GM19193 (cell line): Measurements from ENCODE around the gene TBL2.

Source experiments
- POLR2A ChIP-seq: IDR thresholded peaks from 4 replicates; pipeline ENCODE4 v1.6.1; 2011; ENCODE audit not compliant: insufficient read depth, insufficient read length; ENCODE audit errors: extremely low read depth

Gene TBL2

DNA sequence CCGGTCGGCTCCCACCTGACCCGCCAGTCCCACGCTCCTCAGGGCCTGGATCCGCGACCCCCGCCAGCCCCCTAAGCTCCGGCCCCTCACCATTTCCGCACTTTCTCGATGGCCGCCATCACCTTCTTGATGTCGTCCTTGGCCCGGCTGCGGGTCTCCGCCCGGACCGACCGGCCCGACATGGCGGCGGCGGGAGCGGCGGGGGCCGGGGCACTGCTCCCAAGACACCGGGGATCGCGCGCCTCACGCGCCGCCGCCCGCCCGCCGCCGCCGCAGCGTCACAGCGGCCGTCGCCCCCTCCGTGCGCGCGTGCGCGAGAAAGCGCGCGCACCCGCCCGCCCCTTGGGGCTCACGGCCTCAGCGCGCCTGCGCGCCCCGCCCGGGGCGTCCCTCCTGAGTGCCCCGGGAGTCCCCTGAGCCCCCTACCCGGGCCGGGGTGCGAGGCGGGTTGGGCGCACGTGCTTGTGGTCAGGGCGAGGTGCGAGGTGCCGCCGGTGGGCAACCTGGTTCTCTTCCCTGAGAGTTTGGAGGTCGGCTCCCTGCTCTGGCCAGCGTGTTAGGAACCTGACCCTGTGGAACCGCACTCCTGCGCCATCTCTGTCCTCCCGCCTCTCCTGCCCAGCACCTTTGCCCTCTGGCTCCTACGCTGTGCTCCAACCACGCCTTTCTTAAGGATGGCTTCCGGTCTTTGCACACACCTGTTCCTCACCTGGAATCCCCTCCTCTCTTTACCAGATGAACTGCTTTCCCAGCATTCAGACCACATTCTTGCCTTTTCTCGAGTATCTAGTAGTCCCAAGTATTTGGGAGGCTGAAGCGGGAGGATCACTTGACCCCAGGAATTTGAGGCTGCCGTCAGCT is 20.8 kb downstream of the TBL2 start, which contains the start of gene BCL7B:
TSS of gene BCL7B (minus strand) at position 294 of the 861 bp plus-strand sequence. CDS start at position 182, 112 bp downstream.
- peak; percentile 80 for TF ChIP-seq POLR2A

DNA sequence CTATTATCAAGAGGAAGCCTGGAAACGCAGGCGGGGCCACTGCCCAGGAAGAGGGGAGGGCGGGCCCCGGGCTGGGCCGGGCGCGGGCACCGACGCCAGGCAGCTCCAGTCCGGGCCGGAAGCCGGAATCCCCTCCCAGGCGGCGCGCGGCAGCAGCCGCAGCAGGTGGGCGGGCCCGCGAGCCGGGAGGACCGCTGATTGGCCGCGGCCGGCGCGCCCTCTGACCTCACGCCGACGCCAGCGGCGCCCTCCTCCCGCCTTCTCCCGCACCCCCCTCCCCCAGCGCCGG is 21.3 kb downstream of the TBL2 start:
- no peak for TF ChIP-seq POLR2A

DNA sequence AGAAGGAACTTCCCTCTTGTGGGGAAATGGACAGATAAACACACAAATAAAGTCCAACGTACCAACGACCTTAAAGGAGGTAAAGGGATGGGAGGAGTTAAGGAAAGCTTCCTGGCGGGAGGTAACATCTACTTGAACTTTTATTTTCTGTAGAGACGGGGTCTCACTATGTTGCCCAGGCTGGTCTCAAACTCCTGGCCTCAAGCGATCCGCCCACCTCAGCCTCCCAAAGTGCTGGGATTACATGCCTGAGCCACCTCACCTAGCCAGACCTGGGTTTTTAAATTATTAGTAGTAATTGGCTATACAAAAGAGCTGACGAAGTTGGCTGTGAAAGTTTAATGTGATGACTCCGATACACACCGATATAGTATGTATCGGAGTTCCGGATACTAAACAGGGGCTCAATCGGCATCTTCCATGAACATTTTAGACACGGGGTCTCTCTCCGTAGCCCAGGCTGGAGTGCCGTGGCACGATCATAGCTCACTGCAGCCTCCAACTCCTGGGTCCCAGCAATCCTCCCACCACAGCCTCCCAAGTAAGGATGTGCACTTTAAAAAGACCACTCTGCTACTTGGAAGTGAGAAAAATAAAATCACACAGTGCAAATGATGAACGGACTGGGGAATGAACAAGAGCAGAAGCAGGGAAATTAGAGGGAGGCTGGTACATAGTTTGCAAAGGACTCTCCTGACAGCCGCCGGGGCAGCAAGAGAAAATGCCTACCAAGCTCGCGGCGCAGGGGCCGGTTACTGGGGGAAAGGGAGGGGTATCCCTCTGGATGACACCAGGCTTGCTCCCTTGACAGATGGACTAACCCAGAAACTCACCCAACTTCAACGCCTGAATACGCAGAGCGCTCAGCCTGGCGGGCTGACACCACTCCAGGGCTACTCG is 21.9 kb downstream of the TBL2 start:
- TF ChIP-seq POLR2A = no peak

DNA sequence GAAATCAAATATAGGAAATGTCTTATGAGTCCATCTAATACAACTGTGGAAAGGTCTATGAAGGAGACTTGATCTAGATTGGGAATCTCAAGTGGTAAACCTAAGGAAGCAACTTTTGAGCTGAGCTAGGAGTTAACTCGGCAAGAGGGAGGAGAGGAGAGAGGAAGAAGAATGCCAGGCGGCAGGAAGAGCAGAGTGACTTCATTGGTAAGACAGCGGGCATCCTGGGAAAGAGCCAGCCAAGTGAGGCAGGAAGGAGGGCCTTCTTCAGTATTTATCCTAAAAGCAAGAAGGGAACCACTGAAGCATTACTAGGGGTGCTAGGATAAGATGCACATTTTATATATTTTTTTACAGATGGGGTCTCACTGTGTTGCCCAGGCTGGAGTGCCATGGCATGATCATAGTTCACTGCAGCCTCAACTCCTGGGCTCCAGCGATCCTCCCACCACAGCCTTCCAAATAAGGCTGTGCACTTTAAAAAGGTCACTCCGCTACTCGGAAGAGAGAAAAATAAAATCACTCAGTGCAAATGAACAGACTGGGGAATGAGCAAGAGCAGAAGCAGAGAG is 22.9 kb downstream of the TBL2 start:
- TF ChIP-seq POLR2A = no peak

DNA sequence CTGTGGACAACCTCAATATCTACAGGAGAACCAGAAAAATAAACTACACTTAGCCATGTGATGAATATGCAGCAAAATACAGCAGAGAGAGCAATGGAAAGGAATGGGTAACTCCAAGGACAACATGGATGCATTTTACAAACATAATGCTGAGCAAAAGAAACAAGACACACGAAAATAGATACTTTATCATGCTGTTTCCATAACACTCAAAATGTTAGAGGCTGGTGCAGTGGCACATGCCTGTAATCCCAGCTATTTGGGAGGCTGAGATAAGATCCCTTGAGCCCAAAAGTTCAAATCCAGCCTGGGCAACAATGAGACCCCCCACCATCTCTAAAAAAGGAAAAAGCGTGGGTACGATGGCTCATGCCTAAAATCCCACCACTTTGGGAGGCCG is 29.2 kb downstream of the TBL2 start:
- no peak for TF ChIP-seq POLR2A

DNA sequence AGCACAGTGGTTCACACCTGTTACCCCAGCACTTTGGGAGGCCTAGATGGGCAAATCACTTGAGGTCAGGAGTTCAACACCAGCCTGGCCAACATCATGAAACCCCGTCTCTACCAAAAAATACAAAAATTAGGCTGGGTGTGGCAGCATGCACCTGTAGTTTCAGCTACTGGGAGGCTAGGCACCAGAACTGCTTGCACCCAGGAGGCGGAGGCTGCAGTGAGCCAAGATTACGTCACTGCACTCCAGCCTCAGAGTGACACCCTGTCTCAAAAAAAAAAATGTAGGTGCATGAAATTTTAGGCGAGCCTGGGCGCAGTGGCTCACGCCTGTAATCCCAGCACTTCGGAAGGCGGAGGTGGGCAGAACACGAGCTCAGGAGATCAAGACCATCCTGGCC is 30.5 kb downstream of the TBL2 start:
- TF ChIP-seq POLR2A = no peak

DNA sequence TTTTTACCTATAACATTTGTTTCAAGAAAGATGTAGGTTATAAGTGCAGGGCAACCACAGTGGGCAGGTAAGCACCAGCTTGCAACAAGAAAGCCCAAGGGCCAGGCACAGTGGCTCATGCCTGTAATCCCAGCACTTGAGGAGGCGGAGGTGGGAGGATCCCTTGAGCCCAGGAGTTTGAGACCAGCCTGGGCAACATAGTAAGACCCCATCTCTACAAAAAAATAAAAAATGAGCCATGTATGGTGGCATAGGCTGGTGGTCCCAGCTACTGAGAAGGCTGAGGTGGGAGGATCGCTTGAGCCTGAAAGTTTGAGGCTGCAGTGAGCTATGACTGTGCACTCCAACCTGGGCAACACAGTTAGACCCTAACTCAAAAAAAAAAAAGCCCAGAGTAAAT is 33.7 kb downstream of the TBL2 start:
- TF ChIP-seq POLR2A = no peak

DNA sequence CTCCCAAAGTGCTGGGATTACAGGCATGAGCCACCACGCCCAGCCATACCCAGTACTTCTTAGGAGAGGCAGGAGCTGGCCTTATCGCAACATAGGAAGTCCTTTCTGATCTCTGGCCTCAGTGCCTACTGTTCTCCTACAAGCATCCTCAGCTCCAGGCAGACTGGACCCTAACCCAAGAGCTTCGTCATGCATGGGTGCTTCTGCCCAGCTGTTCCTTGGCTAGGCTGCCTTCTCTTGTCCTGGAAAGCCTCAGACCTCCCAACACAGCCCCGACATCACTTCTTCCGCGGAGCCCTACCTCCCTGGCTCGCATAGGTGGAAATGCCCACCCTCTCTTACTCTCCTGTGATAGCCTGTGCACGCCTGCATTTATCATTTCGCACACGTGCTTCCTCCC is 36.7 kb downstream of the TBL2 start:
- TF ChIP-seq POLR2A = no peak

DNA sequence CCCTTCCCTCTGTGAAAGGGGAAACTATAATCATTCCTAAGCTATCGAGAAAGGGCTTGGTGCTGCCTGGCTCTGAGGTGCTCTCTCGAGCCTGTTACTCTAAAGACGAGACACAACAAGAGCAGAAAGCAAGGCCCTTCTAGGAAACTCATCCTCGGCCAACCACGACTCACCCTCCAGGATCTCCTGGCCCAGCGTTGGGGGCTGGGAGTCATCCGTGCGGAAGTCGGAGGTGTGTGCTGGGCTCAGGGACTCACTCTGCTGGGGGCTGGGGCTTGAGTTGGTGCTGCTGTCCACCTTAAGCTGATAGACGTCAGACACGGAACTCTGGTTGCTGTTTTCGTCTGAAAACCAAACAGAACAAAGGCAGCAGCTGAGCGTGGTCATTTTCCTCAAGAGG is 38.7 kb downstream of the TBL2 start:
- TF ChIP-seq POLR2A = no peak

DNA sequence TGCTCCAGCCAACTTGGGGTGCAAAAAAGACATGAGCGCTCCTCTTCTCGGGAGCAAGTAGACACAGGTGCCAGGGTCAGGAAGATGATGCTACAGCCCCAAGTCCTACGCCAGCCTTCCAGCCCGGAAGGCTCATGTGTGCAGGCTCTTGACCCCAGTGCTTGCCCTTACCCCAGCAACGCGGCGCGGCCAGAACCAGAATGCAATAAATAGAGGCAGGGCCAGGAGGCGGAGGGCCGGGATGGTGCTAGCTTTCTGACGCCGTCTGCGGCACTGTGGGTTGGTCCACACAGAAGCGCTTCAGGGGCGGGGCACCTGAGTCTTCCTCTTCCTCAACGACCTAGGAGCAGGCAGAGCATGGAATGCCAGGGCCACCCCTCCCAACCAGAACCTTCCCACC is 41.3 kb downstream of the TBL2 start:
- TF ChIP-seq POLR2A = no peak

DNA sequence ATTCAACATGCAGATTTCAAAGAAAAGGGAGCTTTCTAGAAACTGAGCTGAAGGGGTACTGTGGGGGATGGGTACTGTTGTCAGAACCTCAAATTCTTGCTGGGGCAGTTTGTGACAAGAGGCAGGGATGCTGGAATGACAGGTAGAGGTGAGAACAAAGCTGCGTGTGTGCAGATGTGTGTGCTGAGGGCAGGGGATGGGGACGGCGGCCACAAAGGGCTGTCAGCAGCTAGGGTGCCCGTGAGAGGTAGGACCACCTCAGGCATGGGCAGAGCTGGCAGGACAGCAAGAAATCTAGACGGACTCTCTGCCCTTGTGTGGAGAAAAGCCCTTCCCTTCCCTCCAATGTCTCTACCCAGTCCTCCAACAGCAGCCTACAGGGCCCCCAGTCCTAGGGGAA is 41.9 kb downstream of the TBL2 start:
- TF ChIP-seq POLR2A = no peak

DNA sequence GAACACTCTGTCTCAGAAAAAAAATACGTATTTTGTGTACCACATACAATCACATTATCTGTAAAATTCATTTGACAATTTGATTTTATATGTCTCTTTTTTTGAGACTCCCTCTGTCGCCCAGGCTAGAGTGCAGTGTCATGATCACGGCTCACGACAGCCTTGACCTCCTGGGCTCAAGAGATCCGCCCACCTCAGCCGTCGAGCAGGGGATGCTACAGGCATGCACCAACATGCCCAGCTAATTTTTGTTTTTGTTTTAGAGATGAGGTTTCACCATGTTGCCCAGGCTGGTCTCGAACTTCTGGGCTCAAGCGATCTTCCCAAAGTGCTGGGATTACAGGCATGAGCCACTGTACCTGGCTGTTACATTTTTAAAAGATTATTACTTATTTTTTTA is 44.6 kb downstream of the TBL2 start:
- no peak for TF ChIP-seq POLR2A

DNA sequence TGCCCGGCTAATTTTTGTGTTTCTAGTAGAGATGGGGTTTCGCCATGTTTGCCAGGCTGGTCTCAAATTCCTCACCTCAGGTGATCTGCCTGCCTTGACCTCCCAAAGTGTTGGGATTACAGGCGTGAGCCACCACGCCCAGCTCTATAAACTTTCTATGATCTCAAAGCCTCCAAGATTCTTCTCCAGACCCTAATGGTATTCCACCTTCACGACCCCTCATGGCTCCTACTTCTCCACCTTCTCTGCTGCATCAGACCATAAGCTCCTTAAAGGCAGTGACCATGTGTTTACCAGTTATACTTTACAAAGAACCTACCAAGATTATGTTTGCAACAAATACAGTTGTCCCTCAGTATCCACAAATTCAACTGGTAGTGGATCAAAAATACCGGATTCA is 46.2 kb downstream of the TBL2 start:
- TF ChIP-seq POLR2A = no peak

DNA sequence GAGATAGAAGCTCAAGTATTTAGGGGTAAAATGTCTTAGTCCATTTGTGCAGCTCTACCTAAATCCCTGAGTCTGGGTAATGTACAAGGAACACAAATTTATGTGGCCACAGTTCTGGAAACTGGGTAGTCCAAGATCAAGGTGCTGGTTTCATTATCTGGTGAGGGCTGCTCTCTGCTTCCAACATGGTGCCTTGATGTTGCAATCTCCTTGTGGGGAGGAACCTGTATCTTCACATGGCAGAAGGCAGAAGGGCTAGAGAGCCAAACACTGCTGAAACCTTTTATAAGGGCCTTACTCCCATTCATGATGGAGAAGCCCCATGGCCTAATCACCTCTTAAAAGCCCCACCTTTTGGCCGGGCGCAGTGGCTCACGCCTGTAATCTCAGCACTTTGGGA is 47.6 kb downstream of the TBL2 start:
- TF ChIP-seq POLR2A = no peak
